Measurements from ENCODE around the gene CAMK1D. TPM values are rescaled to one million over a fixed set of nuclear protein-coding genes. Genes with fewer than 3 reads are reported as not detected.
"Not testable (repeated sequence)": the region's sequence is repeated elsewhere in the genome, so short reads cannot be mapped to it uniquely, and the experiment has no call there.

Gene CAMK1D
- polyA plus RNA-seq, 1 experiment, result 1.1 TPM

GRCh38 chr10:12806228-12807095 is 457.1 kb downstream of the CAMK1D start:
- ChIA-PET POLR2A (no interaction called here), CTCF (no interaction called here)
- no peak for DNase-seq (ENCODE audit: low read depth)
- no peaks in the 10 kb centered on the region for H3K36me3 ChIP-seq (ENCODE audit: control insufficient read depth, insufficient read depth, low read length)
- no peak overlapping the region for H3K4me3 ChIP-seq (ENCODE audit: low read depth, low read length)
- TF ChIP-seq CTCF (IDR thresholded peaks at IDR 0.05; ENCODE audit: insufficient read depth, low read depth, low read length), result no peak
- no peaks in the 10 kb centered on the region for H3K27me3 ChIP-seq (ENCODE audit: control insufficient read depth, insufficient read depth, low read length)

- no peak for DNase-seq (ENCODE audit: low read depth)
- CTCF ChIA-PET, result no interaction called here
- Histone ChIP-seq H3K27me3 (ENCODE audit: control insufficient read depth, insufficient read depth, low read length) (no peaks in the 10 kb centered on the region), H3K36me3 (ENCODE audit: control insufficient read depth, insufficient read depth, low read length) (no peaks in the 10 kb centered on the region), H3K4me3 (ENCODE audit: low read depth, low read length) (no peak overlapping the region)
- TF ChIP-seq CTCF (IDR thresholded peaks at IDR 0.05; ENCODE audit: insufficient read depth, low read depth, low read length), result no peak
- POLR2A ChIA-PET, result no interaction called here
Measured at GRCh38 chr10:12807096-12807755, 457.9 kb downstream of the CAMK1D start.

DNA sequence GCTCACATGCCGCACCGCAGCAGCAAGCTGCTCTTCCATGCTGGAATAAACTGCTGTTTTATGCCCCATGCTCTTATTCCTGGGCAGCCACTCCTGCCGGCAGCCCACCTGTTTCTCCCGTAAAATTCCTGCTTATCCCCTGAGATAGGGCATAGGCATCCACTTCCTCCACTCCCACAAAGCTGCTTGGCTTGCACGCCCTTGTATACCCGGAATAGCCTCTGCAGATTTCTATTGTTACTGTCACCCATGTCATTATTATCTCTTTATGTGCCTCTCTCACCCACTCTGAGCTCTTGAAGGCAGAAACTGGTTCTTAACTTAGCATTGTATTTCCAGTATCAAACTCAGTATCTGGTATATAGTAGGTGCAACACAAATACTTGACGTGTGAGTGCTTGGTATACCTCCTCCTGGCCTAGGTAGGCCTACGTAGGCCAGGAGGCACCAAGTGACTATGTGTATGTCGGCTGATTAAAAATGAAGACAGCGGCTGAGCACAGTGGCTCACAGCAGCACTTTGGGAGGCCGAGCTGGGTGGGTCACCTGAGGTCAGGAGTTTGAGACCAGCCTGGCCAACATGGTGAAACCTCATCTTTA is 458.8 kb downstream of the CAMK1D start:
- ChIA-PET CTCF (no interaction called here), POLR2A (no interaction called here)
- H3K36me3 ChIP-seq (ENCODE audit: control insufficient read depth, insufficient read depth, low read length), result no peaks in the 10 kb centered on the region
- no peak for TF ChIP-seq CTCF (IDR thresholded peaks at IDR 0.05; ENCODE audit: insufficient read depth, low read depth, low read length)
- H3K4me3 ChIP-seq (ENCODE audit: low read depth, low read length), result no peak overlapping the region
- H3K27me3 ChIP-seq (ENCODE audit: control insufficient read depth, insufficient read depth, low read length), result no peaks in the 10 kb centered on the region
- no peak for DNase-seq (ENCODE audit: low read depth)

DNA sequence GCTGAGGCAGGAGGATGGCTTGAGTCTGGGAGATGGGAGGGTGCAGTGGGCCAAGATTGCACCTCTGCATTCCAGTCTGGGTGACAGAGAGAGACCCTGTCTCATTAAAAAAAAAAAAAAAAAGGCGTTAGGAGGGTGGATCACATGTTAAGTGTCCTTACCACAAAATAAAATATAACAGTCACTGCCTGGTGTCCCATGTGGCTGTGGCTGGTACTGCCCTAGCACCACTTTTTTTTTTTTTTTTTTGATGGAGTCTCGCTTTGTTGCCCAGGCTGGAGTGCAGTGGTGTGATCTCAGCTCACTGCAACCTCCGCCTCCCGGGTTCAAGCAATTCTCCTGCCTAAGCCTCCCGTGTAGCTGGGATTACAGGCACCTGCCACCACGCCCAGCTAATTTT is 460.7 kb downstream of the CAMK1D start:
- POLR2A ChIA-PET; H3K4me3 ChIP-seq (ENCODE audit: low read depth, low read length); H3K36me3 ChIP-seq (ENCODE audit: control insufficient read depth, insufficient read depth, low read length); DNase-seq (ENCODE audit: low read depth); H3K27me3 ChIP-seq (ENCODE audit: control insufficient read depth, insufficient read depth, low read length): not testable (repeated sequence)
- TF ChIP-seq CTCF (IDR thresholded peaks at IDR 0.05; ENCODE audit: insufficient read depth, low read depth, low read length), result 0 out of 2 replicates have a peak, but pooled peaks have one; percentile 6
- CTCF ChIA-PET, result interaction anchor here (0.6 kb wide), 1 partner anchor 12 kb away, joined by 6 read pairs; no protein-coding TSS in a partner anchor

- H3K4me3 ChIP-seq (ENCODE audit: low read depth, low read length), result no peak overlapping the region
- H3K36me3 ChIP-seq (ENCODE audit: control insufficient read depth, insufficient read depth, low read length), result no peaks in the 10 kb centered on the region
- POLR2A ChIA-PET, result no interaction called here
- no peaks in the 10 kb centered on the region for H3K27me3 ChIP-seq (ENCODE audit: control insufficient read depth, insufficient read depth, low read length)
- TF ChIP-seq CTCF (IDR thresholded peaks at IDR 0.05; ENCODE audit: insufficient read depth, low read depth, low read length), result no peak
- DNase-seq (ENCODE audit: low read depth), result no peak
- CTCF ChIA-PET, result no interaction called here
Measured at GRCh38 chr10:12811826-12812225, 462.5 kb downstream of the CAMK1D start.
